Liver (tissue), 9 donors: Measurements from ENCODE around the gene RASA4B. TPM values are rescaled to one million over a fixed set of nuclear protein-coding genes. Genes with fewer than 3 reads are reported as not detected.

Experiments used
- DNase-seq: peaks from one replicate; pipeline ENCODE4 v3.0.0-alpha.2; 2017; ENCODE audit warnings: low spot score
- H3K27ac ChIP-seq, 2 donors: one replicate each; pipeline ENCODE4 v1.7.0; 2013; ENCODE audit warnings: inconsistent platforms in 2 of 2, low read length in 2 of 2, control low read depth in 1 of 2, low read depth in 1 of 2, mild to moderate bottlenecking in 1 of 2
- H3K27me3 ChIP-seq, 4 donors: one replicate each; pipeline versions ENCODE4 v1.6.1 to v1.7.0; 2013; ENCODE audit warnings: low read length in 3 of 4, inconsistent platforms in 1 of 4, mild to moderate bottlenecking in 1 of 4, moderate library complexity in 1 of 4; ENCODE audit not compliant: control insufficient read depth in 4 of 4, insufficient read depth in 4 of 4
- H3K36me3 ChIP-seq, 4 donors: one replicate each; pipeline versions ENCODE4 v1.6.1 to v1.7.0; 2013; ENCODE audit warnings: low read length in 3 of 4, mild to moderate bottlenecking in 3 of 4, low read depth in 1 of 4, moderate library complexity in 1 of 4; ENCODE audit not compliant: control insufficient read depth in 4 of 4, insufficient read depth in 3 of 4
- H3K4me1 ChIP-seq, 4 donors: one replicate each; pipeline versions ENCODE4 v1.6.1 to v1.7.0; 2013; ENCODE audit warnings: low read length in 3 of 4, mild to moderate bottlenecking in 3 of 4, moderate library complexity in 1 of 4; ENCODE audit not compliant: control insufficient read depth in 4 of 4, insufficient read depth in 4 of 4
- H3K4me3 ChIP-seq, 3 donors: one replicate each; pipeline versions ENCODE4 v1.6.1 to v1.7.0; 2013; ENCODE audit warnings: low read length in 3 of 3, control low read depth in 1 of 3, low read depth in 1 of 3, mild to moderate bottlenecking in 1 of 3
- H3K9ac ChIP-seq, 2 donors: one replicate each; pipeline ENCODE4 v1.7.0; 2013; ENCODE audit warnings: low read length in 2 of 2, mild to moderate bottlenecking in 2 of 2, moderate library complexity in 2 of 2, control low read depth in 1 of 2, low read depth in 1 of 2
- H3K9me3 ChIP-seq, 4 donors: one replicate each; pipeline versions ENCODE4 v1.6.1 to v1.7.0; 2013; ENCODE audit warnings: low read length in 3 of 4; ENCODE audit not compliant: control insufficient read depth in 4 of 4
- ATF3 ChIP-seq: IDR thresholded peaks from 2 replicates; pipeline ENCODE4 v1.6.1; 2016; ENCODE audit warnings: antibody characterized with exemption
- CTCF ChIP-seq: fragments of 150-350 bp; IDR thresholded peaks from 2 replicates; pipeline ENCODE4 v1.5.1; 2017; ENCODE audit warnings: improper control_type of control experiment, low read depth, low read length; ENCODE audit not compliant: missing input control
- EGR1 ChIP-seq, 2 donors: IDR thresholded peaks; 2 replicates each; pipeline ENCODE4 v1.6.1; 2016 to 2018; ENCODE audit warnings: antibody characterized with exemption in 2 of 2, low read depth in 2 of 2
- FOXA1 ChIP-seq: IDR thresholded peaks from 2 replicates; pipeline ENCODE4 v1.6.1; 2016; ENCODE audit warnings: antibody characterized with exemption
- GABPA ChIP-seq, 2 donors: IDR thresholded peaks in 1 of 2; conservative IDR thresholded peaks in 1 of 2; 2 replicates each; pipeline ENCODE4 v1.6.1; 2016; ENCODE audit warnings: antibody characterized with exemption in 2 of 2, mild to moderate bottlenecking in 1 of 2, moderate library complexity in 1 of 2
- HNF4G ChIP-seq: IDR thresholded peaks from 2 replicates; pipeline ENCODE4 v1.6.1; 2016; ENCODE audit warnings: antibody characterized with exemption
- NR2F2 ChIP-seq: IDR thresholded peaks from 2 replicates; pipeline ENCODE4 v1.6.1; 2016; ENCODE audit warnings: antibody characterized with exemption
- RAD21 ChIP-seq, 2 donors: IDR thresholded peaks; 2 replicates each; pipeline ENCODE4 v1.6.1; 2016; ENCODE audit warnings: antibody characterized with exemption in 2 of 2, mild to moderate bottlenecking in 2 of 2
- REST ChIP-seq: IDR thresholded peaks from 2 replicates; pipeline ENCODE4 v1.6.1; 2016; ENCODE audit warnings: antibody characterized with exemption, mild to moderate bottlenecking
- RXRA ChIP-seq, 2 donors: IDR thresholded peaks; 2 replicates each; pipeline ENCODE4 v1.6.1; 2017 to 2018; ENCODE audit warnings: antibody characterized with exemption in 2 of 2, mild to moderate bottlenecking in 1 of 2
- SP1 ChIP-seq: IDR thresholded peaks from 2 replicates; pipeline ENCODE4 v1.6.1; 2018; ENCODE audit warnings: antibody characterized with exemption, mild to moderate bottlenecking
- YY1 ChIP-seq: IDR thresholded peaks from 2 replicates; pipeline ENCODE4 v1.6.1; 2016; ENCODE audit warnings: antibody characterized with exemption, mild to moderate bottlenecking
- ZBTB33 ChIP-seq: IDR thresholded peaks from 2 replicates; pipeline ENCODE4 v1.6.1; 2016; ENCODE audit warnings: antibody characterized with exemption
- WGBS: extraction: QIAGEN DNeasy Blood & Tissue Kit; methylation state at CpG from one replicate; pipeline ENCODE4 v1.1.7; 2013; 5-methylcytosine and 5-hydroxymethylcytosine counted together
- polyA plus RNA-seq, 2 donors: library from polyadenylated mRNA; stranded (reverse) in 1 of 2; unstranded in 1 of 2; fragments of 200-250 nt in 1 of 2; fragments of >200 nt in 1 of 2; fragmentation: Nextera tagmentation in 1 of 2; extraction: Ambion mirVana in 1 of 2; gene quantifications; one replicate each; pipeline versions ENCODE4 v1.2.1 to v1.2.3, GENCODE V29; 2013 to 2015
- total RNA-seq, 2 donors: library from RNA; depleted of rRNA; stranded (reverse); fragments of >200 nt; gene quantifications; one replicate each; pipeline ENCODE4 v1.2.3, GENCODE V29; 2014
- donor health status: healthy.
- donor health status: healthy.
- donor health status: healthy.
- donor health status: healthy.
- donor health status: healthy.

RASA4B gene
- total and polyA plus RNA-seq, 4 donors = 0.62 to 4.8 (median 0.74) TPM

GRCh38 chr7:102450242-102450641 lies 67.3 kb downstream of the RASA4B start:
- TF ChIP-seq YY1 (no peak), RAD21 (IDR thresholded peaks at IDR 0.05) (peak in 1 of 2 donors; percentile 49)
- H3K36me3 ChIP-seq = peaks cover 0 to 2% (median under 1%) of the 10 kb centered on the region in 4 donors
- H3K27me3 ChIP-seq = no peaks in the 10 kb centered on the region
- no peak overlapping the region for H3K27ac ChIP-seq
- no peak for DNase-seq
- no peaks in the 10 kb centered on the region for H3K4me1 ChIP-seq
- no peak overlapping the region for H3K9ac ChIP-seq
- H3K9me3 ChIP-seq = no peaks in the 10 kb centered on the region
- WGBS = 81% methylated on average over 6 of the region's 6 CpGs
- no peak overlapping the region for H3K4me3 ChIP-seq

- no peaks in the 10 kb centered on the region for H3K4me1 ChIP-seq
- no peak overlapping the region for H3K4me3 ChIP-seq
- no peak overlapping the region for H3K9ac ChIP-seq
Measured at GRCh38 chr7:102449136-102449535, 68.4 kb downstream of the RASA4B start.

GRCh38 chr7:102447311-102447710 lies 70.3 kb downstream of the RASA4B start:
- no peak for TF ChIP-seq ZBTB33
- TF ChIP-seq ATF3 = no peak
- no peak for TF ChIP-seq FOXA1
- no peak for TF ChIP-seq CTCF
- no peak for TF ChIP-seq HNF4G
- TF ChIP-seq RXRA (IDR thresholded peaks at IDR 0.05) = no peak
- TF ChIP-seq GABPA (IDR thresholded peaks at IDR 0.05 in 1 of 2, conservative IDR thresholded peaks at IDR 0.05 in 1 of 2) = no peak
- no peak for TF ChIP-seq EGR1 (IDR thresholded peaks at IDR 0.05; ENCODE audit: low read depth in 2 of 2)
- TF ChIP-seq REST = no peak
- no peak for TF ChIP-seq RAD21 (IDR thresholded peaks at IDR 0.05)
- H3K4me1 ChIP-seq = no peaks in the 10 kb centered on the region
- no peaks in the 10 kb centered on the region for H3K9me3 ChIP-seq
- peaks cover 0 to 2% (median 0%) of the 10 kb centered on the region in 4 donors for H3K36me3 ChIP-seq
- H3K27ac ChIP-seq = no peak overlapping the region
- H3K9ac ChIP-seq = no peak overlapping the region
- H3K27me3 ChIP-seq = no peaks in the 10 kb centered on the region
- WGBS = 88% methylated on average over 14 of the region's 14 CpGs
- H3K4me3 ChIP-seq = no peak overlapping the region
- DNase-seq = no peak

More at GRCh38 chr7:102449136-102449535, 68.4 kb downstream of the RASA4B start:
- Histone ChIP-seq H3K9me3 (no peaks in the 10 kb centered on the region), H3K36me3 (peaks cover 0 to 2% (median 0%) of the 10 kb centered on the region in 4 donors), H3K27me3 (no peaks in the 10 kb centered on the region), H3K27ac (no peak overlapping the region)
- 95% methylated on average over 15 of the region's 15 CpGs for WGBS
- TF ChIP-seq NR2F2 (no peak), RAD21 (IDR thresholded peaks at IDR 0.05) (no peak), CTCF (no peak), SP1 (no peak), ATF3 (no peak)
- no peak for DNase-seq
